Activated naive CD4-positive, alpha-beta T cell treated with anti-CD3 and anti-CD28 coated beads, Interleukin-2, amount 10 ng/mL, durations not matched to agents 7 days and 5 days (primary cell): ENCODE data around the gene OR10A4.

ENCODE experiments used
- CTCF ChIA-PET: fragments of 350-600 bp; sonication (Branson Sonifier 250); formaldehyde crosslinking; loops from one replicate; lab custom pipeline; 2021; ENCODE audit warnings: antibody characterized with exemption; lab: Charles Lee
- DNase-seq: peaks from one replicate; pipeline ENCODE4 v3.0.0-alpha.2; 2020
- H3K27ac Mint-ChIP-seq: one replicate; pipeline ENCODE4 v1.8.0; 2021; ENCODE audit warnings: mild to moderate bottlenecking, moderate library complexity, mixed read lengths
- H3K27me3 Mint-ChIP-seq: one replicate; pipeline ENCODE4 v1.8.0; 2021; ENCODE audit warnings: mild to moderate bottlenecking, mixed read lengths
- H3K36me3 Mint-ChIP-seq: one replicate; pipeline ENCODE4 v1.8.0; 2021; ENCODE audit warnings: mixed read lengths
- H3K4me1 Mint-ChIP-seq: one replicate; pipeline ENCODE4 v1.8.0; 2021; ENCODE audit warnings: mixed read lengths
- H3K4me3 Mint-ChIP-seq: one replicate; pipeline ENCODE4 v1.8.0; 2021; ENCODE audit warnings: mild to moderate bottlenecking, moderate library complexity, mixed read lengths
- H3K9me3 Mint-ChIP-seq: one replicate; pipeline ENCODE4 v1.8.0; 2021; ENCODE audit warnings: mixed read lengths

OR10A4 gene

GRCh38 chr11:6920702-6921101 is 44.3 kb downstream of the OR10A4 start, which contains the start of gene OR2D3:
TSS of gene OR2D3 (plus strand) at chr11:6921002. CDS start at chr11:6921002, 0 bp downstream.
- H3K27me3 Mint-ChIP-seq, result peaks cover 14% of the 10 kb centered on the region
- no peak within 1 kb of the TSS for H3K27ac Mint-ChIP-seq
- DNase-seq, result no peak
- no peaks in the 10 kb centered on the region for H3K36me3 Mint-ChIP-seq
- CTCF ChIA-PET, result no interaction called here
- no peak within 1 kb of the TSS for H3K4me3 Mint-ChIP-seq
- peaks cover 1% of the 10 kb centered on the region for H3K4me1 Mint-ChIP-seq
- peaks cover 3% of the 10 kb centered on the region for H3K9me3 Mint-ChIP-seq

GRCh38 chr11:6925007-6925577 is 48.7 kb downstream of the OR10A4 start:
- no peak overlapping the region for H3K27ac Mint-ChIP-seq
- H3K4me3 Mint-ChIP-seq, result no peak overlapping the region
- no peaks in the 10 kb centered on the region for H3K9me3 Mint-ChIP-seq
- no peak for DNase-seq
- no peaks in the 10 kb centered on the region for H3K36me3 Mint-ChIP-seq
- H3K27me3 Mint-ChIP-seq, result peaks cover 36% of the 10 kb centered on the region
- CTCF ChIA-PET, result no interaction called here
- peaks cover 18% of the 10 kb centered on the region for H3K4me1 Mint-ChIP-seq

- no peak overlapping the region for H3K27ac Mint-ChIP-seq
- CTCF ChIA-PET, result no interaction called here
- H3K36me3 Mint-ChIP-seq, result no peaks in the 10 kb centered on the region
- no peak for DNase-seq
- H3K4me3 Mint-ChIP-seq, result peak overlapping the region; percentile 76
- H3K4me1 Mint-ChIP-seq, result peaks cover 18% of the 10 kb centered on the region
- no peaks in the 10 kb centered on the region for H3K9me3 Mint-ChIP-seq
- H3K27me3 Mint-ChIP-seq, result peaks cover 36% of the 10 kb centered on the region
Measured at GRCh38 chr11:6925636-6926207, 49.3 kb downstream of the OR10A4 start.

GRCh38 chr11:6926208-6927029 is 50.0 kb downstream of the OR10A4 start, which contains the start of gene ZNF215:
TSS of gene ZNF215 (plus strand) at chr11:6926426. CDS start at chr11:6932273, 5,847 bp downstream.
- peak; percentile 58 for DNase-seq
- Mint-ChIP-seq H3K27me3 (peaks cover 31% of the 10 kb centered on the region), H3K4me1 (peaks cover 18% of the 10 kb centered on the region), H3K36me3 (no peaks in the 10 kb centered on the region), H3K27ac (no peak within 1 kb of the TSS), H3K4me3 (peak within 1 kb of the TSS; percentile 76), H3K9me3 (no peaks in the 10 kb centered on the region)
- CTCF ChIA-PET, result interaction anchor here (0.8 to 0.9 kb wide), 2 partner anchors 8 to 189 kb away, joined by 3 read pairs; no protein-coding TSS in a partner anchor

GRCh38 chr11:6927030-6927617 is 50.7 kb downstream of the OR10A4 start:
- CTCF ChIA-PET, result interaction anchor here (0.7 to 0.9 kb wide), 3 partner anchors 8 to 190 kb away, joined by 3 read pairs; no protein-coding TSS in a partner anchor
- Mint-ChIP-seq H3K27ac (no peak overlapping the region), H3K9me3 (no peaks in the 10 kb centered on the region), H3K4me1 (peaks cover 21% of the 10 kb centered on the region), H3K4me3 (peak overlapping the region; percentile 76), H3K27me3 (peaks cover 30% of the 10 kb centered on the region), H3K36me3 (no peaks in the 10 kb centered on the region)
- no peak for DNase-seq
